ENCODE measurements around the gene PRDM11.

GRCh38 chr11:45272701-45273100, 126.3 kb downstream of the PRDM11 start:
- no peak for TF ChIP-seq CTCF (IDR thresholded peaks at IDR 0.05)
- no peak for TF ChIP-seq POLR2A (IDR thresholded peaks at IDR 0.05)

Measured in body of pancreas (tissue), 4 donors.